ENCODE measurements around the gene ANKRD44. TPM values are rescaled to one million over a fixed set of nuclear protein-coding genes. Genes with fewer than 3 reads are reported as not detected.

The ANKRD44 gene
- total and polyA plus RNA-seq, 2 of the 8 experiments (the other 6 are each of a cell fraction or from before 2014, with no cell fraction given), result 1.2 to 1.3 TPM

DNA sequence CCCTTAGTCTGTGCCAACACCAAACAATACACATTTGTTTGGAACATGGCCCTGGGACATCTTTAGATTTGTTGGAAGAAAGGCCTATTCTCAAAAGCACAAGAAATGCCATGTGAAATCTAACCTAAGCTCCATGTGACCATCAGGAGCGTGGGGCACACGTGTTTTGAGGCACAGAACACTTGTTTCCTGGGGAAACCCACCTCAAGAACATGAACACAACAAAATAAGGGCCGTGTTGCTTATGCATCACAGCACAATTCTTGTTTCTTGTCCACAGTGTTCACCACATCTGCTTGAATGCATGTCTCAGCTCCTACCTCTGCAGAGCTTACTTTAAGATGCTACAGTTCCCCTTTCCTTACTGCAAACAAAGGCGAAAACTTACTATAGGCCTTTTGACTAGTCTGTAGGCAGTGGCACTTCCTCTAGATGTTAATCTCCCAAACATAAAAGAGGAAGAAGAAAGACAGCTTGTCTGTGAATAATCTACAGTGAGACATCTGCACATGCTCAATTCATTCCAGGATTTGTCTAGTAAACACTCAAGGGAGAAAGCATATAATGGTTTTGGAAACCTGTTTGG is 165.0 kb downstream of the ANKRD44 start (continued):
- TF ChIP-seq, protein P1, sequence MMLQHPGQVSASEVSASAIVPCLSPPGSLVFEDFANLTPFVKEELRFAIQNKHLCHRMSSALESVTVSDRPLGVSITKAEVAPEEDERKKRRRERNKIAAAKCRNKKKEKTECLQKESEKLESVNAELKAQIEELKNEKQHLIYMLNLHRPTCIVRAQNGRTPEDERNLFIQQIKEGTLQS (IDR thresholded peaks at IDR 0.05; ENCODE audit: insufficient read depth, low read depth, low read length), result no peak

All from H1 (cell line).